ENCODE results near the gene AZU1.

DNA sequence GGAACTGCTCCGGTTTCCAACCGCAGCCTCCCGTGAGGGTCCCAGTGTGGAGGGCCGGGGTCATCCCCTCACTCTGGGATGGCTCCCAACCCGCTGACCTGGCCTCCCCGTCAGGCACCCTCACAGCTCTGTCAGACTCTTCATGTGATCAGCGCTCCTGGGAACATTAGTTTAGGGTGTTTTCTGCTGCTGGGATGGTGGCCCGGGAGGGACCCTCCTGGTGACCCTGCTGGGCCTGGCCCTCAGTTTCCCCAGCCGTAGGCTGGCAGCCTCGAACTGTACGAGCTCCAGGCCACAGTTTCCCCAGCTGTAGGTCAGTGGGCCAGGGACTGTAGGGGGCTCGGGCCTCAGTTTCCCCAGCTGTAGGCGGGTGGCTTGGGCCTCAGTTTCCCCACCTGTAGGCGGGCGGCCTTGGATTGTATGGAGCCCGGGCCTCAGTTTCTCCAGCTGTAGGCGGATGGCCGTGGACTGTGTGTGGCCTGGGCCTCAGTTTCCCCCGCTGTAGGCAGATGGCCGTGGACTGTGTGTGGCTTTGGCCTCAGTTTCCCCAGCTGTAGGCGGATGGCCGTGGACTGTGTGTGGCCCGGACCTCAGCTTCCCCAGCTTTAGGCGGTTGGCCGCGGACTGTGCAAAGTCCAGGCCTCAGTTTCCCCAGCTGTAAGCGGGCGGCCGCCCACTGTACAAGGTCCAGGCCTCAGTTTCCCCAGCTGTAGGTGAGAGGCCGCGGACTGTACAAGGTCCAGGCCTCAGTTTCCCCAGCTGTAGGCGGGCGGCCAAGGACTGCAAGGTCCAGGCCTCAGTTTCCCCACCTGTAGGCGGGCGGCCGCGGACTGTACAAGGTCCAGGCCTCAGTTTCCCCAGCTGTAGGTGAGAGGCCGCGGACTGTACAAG is 31.7 kb upstream of the AZU1 start:
- TF ChIP-seq, protein P1, sequence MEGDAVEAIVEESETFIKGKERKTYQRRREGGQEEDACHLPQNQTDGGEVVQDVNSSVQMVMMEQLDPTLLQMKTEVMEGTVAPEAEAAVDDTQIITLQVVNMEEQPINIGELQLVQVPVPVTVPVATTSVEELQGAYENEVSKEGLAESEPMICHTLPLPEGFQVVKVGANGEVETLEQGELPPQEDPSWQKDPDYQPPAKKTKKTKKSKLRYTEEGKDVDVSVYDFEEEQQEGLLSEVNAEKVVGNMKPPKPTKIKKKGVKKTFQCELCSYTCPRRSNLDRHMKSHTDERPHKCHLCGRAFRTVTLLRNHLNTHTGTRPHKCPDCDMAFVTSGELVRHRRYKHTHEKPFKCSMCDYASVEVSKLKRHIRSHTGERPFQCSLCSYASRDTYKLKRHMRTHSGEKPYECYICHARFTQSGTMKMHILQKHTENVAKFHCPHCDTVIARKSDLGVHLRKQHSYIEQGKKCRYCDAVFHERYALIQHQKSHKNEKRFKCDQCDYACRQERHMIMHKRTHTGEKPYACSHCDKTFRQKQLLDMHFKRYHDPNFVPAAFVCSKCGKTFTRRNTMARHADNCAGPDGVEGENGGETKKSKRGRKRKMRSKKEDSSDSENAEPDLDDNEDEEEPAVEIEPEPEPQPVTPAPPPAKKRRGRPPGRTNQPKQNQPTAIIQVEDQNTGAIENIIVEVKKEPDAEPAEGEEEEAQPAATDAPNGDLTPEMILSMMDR (IDR thresholded peaks at IDR 0.05): no peak
- no peak for TF ChIP-seq POLR2A (IDR thresholded peaks at IDR 0.05)

All from thyroid gland (tissue), 4 donors.